Lung (tissue), 12 donors: Measurements from ENCODE around the gene HDHD3. TPM values are rescaled to one million over a fixed set of nuclear protein-coding genes. Genes with fewer than 3 reads are reported as not detected.

ENCODE experiments used
- ATAC-seq: fragments of 200-7000 bp; cut with Tn5 transposase; one replicate; pipeline ENCODE4 v1.9.1; 2020; ENCODE audit warnings: moderate number of reproducible peaks; ENCODE audit not compliant: insufficient read depth, low FRiP score
- DNase-seq, 3 donors: peaks; one replicate each; pipeline ENCODE4 v3.0.0-alpha.2; 2013 to 2017
- H3K27ac ChIP-seq, 2 donors: one replicate each; pipeline ENCODE4 v1.5.1; 2013; ENCODE audit warnings: mild to moderate bottlenecking in 2 of 2, moderate library complexity in 2 of 2, control low read depth in 1 of 2, inconsistent platforms in 1 of 2, low read depth in 1 of 2, low read length in 1 of 2
- H3K27me3 ChIP-seq, 3 donors: one replicate each; pipeline ENCODE4 v1.5.1; 2013; ENCODE audit warnings: low read length in 2 of 3; ENCODE audit not compliant: control insufficient read depth in 3 of 3, insufficient read depth in 3 of 3
- H3K36me3 ChIP-seq, 4 donors: one replicate each; pipeline ENCODE4 v1.5.1; 2013; ENCODE audit warnings: low read length in 4 of 4, mild to moderate bottlenecking in 1 of 4, moderate library complexity in 1 of 4; ENCODE audit not compliant: control insufficient read depth in 4 of 4, insufficient read depth in 4 of 4
- H3K4me1 ChIP-seq, 5 donors: one replicate each; pipeline ENCODE4 v1.5.1; 2013; ENCODE audit warnings: low read length in 5 of 5, mild to moderate bottlenecking in 2 of 5, moderate library complexity in 1 of 5; ENCODE audit not compliant: control insufficient read depth in 5 of 5, insufficient read depth in 5 of 5
- H3K4me3 ChIP-seq: one replicate; pipeline ENCODE4 v1.5.1; 2013; ENCODE audit warnings: mild to moderate bottlenecking, control low read depth, moderate library complexity
- H3K9ac ChIP-seq, 2 donors: one replicate each; pipeline ENCODE4 v1.5.1; 2013; ENCODE audit warnings: low read length in 2 of 2, control low read depth in 1 of 2; ENCODE audit not compliant: insufficient read depth in 1 of 2
- H3K9me3 ChIP-seq, 4 donors: one replicate each; pipeline ENCODE4 v1.5.1; 2013; ENCODE audit warnings: low read length in 3 of 4, mild to moderate bottlenecking in 1 of 4, moderate library complexity in 1 of 4; ENCODE audit not compliant: control insufficient read depth in 4 of 4, insufficient read depth in 3 of 4
- CTCF ChIP-seq: IDR thresholded peaks from 2 replicates; pipeline ENCODE4 v1.5.1; 2012; ENCODE audit warnings: mild to moderate bottlenecking; ENCODE audit errors: control extremely low read depth, extremely low read depth
- WGBS, 2 donors: extraction: QIAGEN DNeasy Blood & Tissue Kit; methylation state at CpG; one replicate each; pipeline ENCODE4 v1.1.7; 2013; 5-methylcytosine and 5-hydroxymethylcytosine counted together
- polyA plus RNA-seq, 2 donors: library from polyadenylated mRNA; stranded (reverse); fragments of 200-250 nt; gene quantifications; one replicate each; pipeline ENCODE4 v1.2.1, GENCODE V29; 2013
- total RNA-seq, 2 donors: library from RNA; depleted of rRNA in 1 of 2; stranded (reverse); fragments of >200 nt in 1 of 2; gene quantifications; one replicate each; pipeline ENCODE4 v1.2.1, GENCODE V29; 2014 to 2021
- donor health status: control.
- donor health status: control.
- donor health status: Bipolar disorder and iron deficiency.
- donor health status: healthy.
- donor health status: DM: yes; HTN: yes; CAD: no.

The HDHD3 gene
- total and polyA plus RNA-seq, 4 donors: 17.0 to 21.1 (median 18.9) TPM

- H3K4me1 ChIP-seq: peaks cover 0 to 11% (median 4%) of the 10 kb centered on the region in 5 donors
- H3K27me3 ChIP-seq: peaks cover 0 to 21% (median 16%) of the 10 kb centered on the region in 3 donors
- TF ChIP-seq CTCF: no peak
- H3K27ac ChIP-seq: no peak overlapping the region
- 0 to 40% methylated on average over 1 of the region's 1 CpG for whole genome bisulfite sequencing, 2 donors
- no peaks in the 10 kb centered on the region for H3K36me3 ChIP-seq
- H3K9ac ChIP-seq: no peak overlapping the region
- ATAC-seq (no peak), DNase-seq (no peak)
- no peak overlapping the region for H3K4me3 ChIP-seq
- H3K9me3 ChIP-seq: no peaks in the 10 kb centered on the region
These were observed 31.1 kb downstream of the HDHD3 start for GRCh38 chr9:113345671-113346070.

GRCh38 chr9:113345190-113345589 is 31.6 kb downstream of the HDHD3 start:
- Histone ChIP-seq H3K36me3 (no peaks in the 10 kb centered on the region), H3K4me1 (peaks cover 0 to 11% (median 4%) of the 10 kb centered on the region in 5 donors), H3K4me3 (no peak overlapping the region), H3K9me3 (no peaks in the 10 kb centered on the region), H3K9ac (no peak overlapping the region), H3K27me3 (peaks cover 0 to 16% (median 12%) of the 10 kb centered on the region in 3 donors), H3K27ac (peak overlapping the region in 1 of 2 donors; percentile 76)
- WGBS, 2 donors: 79 to 83% methylated on average over 2 of the region's 2 CpGs
- ATAC-seq (no peak), DNase-seq (peak in 1 of 3 donors; percentile 15)
- TF ChIP-seq CTCF: no peak

GRCh38 chr9:113343732-113344231 is 33.0 kb downstream of the HDHD3 start:
- Histone ChIP-seq H3K27me3 (peaks cover 0 to 6% (median 3%) of the 10 kb centered on the region in 3 donors), H3K4me1 (peaks cover 0 to 14% (median 1%) of the 10 kb centered on the region in 5 donors), H3K9ac (peak overlapping the region in 1 of 2 donors; percentile 42), H3K4me3 (no peak overlapping the region), H3K36me3 (no peaks in the 10 kb centered on the region), H3K9me3 (no peaks in the 10 kb centered on the region), H3K27ac (peak overlapping the region; percentile 79 to 80)
- no peak for TF ChIP-seq CTCF
- WGBS, 2 donors: 23 to 25% methylated on average over 1 of the region's 1 CpG
- ATAC-seq: peak; percentile 21
- peak; percentile 94 to 99 (median 97) for DNase-seq
